Right lobe of liver (tissue), 6 donors: ENCODE data around the gene CLDN20. TPM values are rescaled to one million over a fixed set of nuclear protein-coding genes. Genes with fewer than 3 reads are reported as not detected.

Experiments
- ATAC-seq, 4 donors: fragments of 200-7000 bp; cut with Tn5 transposase; one replicate each; pipeline ENCODE4 v1.9.1; 2020; ENCODE audit warnings: mild to moderate bottlenecking in 4 of 4, moderate library complexity in 4 of 4
- DNase-seq, 3 donors: peaks; one replicate each; pipeline ENCODE4 v3.0.0-alpha.2; 2020
- H3K27ac ChIP-seq, 3 donors: fragments of 200-600 bp; one replicate each; pipeline ENCODE4 v1.8.0; 2022
- H3K27me3 ChIP-seq, 2 donors: fragments of 200-600 bp; one replicate each; pipeline ENCODE4 v1.8.0; 2022
- H3K36me3 ChIP-seq, 4 donors: fragments of 200-600 bp; sonication (generic) in 1 of 4; one replicate each; pipeline versions ENCODE4 v1.5.1 to v1.8.0; 2017 to 2022; ENCODE audit warnings: control low read depth in 1 of 4
- H3K4me1 ChIP-seq, 4 donors: fragments of 200-600 bp; sonication (generic) in 1 of 4; one replicate each; pipeline versions ENCODE4 v1.5.1 to v1.8.0; 2017 to 2022; ENCODE audit warnings: control low read depth in 1 of 4
- H3K4me3 ChIP-seq, 3 donors: fragments of 200-600 bp; one replicate each; pipeline ENCODE4 v1.8.0; 2022
- H3K9me3 ChIP-seq, 4 donors: fragments of 200-600 bp; sonication (generic) in 1 of 4; one replicate each; pipeline versions ENCODE4 v1.5.1 to v1.8.0; 2017 to 2022; ENCODE audit warnings: control low read depth in 1 of 4
- CTCF ChIP-seq, 4 donors: fragments of 200-600 bp in 3 of 4; fragments of 450-650 bp in 1 of 4; IDR thresholded peaks; one replicate each; pipeline versions ENCODE4 v1.5.1 to v1.8.0; 2016 to 2022; ENCODE audit warnings: antibody characterized with exemption in 4 of 4, mild to moderate bottlenecking in 2 of 4
- POLR2A ChIP-seq: fragments of 450-650 bp; IDR thresholded peaks from one replicate; pipeline ENCODE4 v1.6.1; 2017; ENCODE audit warnings: antibody characterized with exemption, mild to moderate bottlenecking
- WGBS: methylation state at CpG from one replicate; pipeline ENCODE4 v1.1.6; 2018; ENCODE audit warnings: low coverage, low lambda C conversion rate; ENCODE audit not compliant: insufficient coverage; ENCODE audit errors: missing lambda C conversion rate; 5-methylcytosine and 5-hydroxymethylcytosine counted together
- intact Hi-C, 2 donors: fragments of 100-400 bp; cut with DNase I; formaldehyde crosslinking; loops; one replicate each; pipeline versions ENCODE4 v1.11.2 to v1.14.1; 2022
- total RNA-seq, 6 experiments: library from RNA; depleted of rRNA in 2 of 6; stranded (reverse); fragments of >200 nt in 2 of 6; fragmentation: NEBNext Ultra II Directional in 3 of 6; extraction: Animal tissue kit (Norgen Biotek cat#: 25700) in 3 of 6; gene quantifications; one replicate each; pipeline versions ENCODE4 v1.1.0 to v1.2.4, GENCODE V29; 2016 to 2023
- donor health status: DM: no; HTN: yes; CAD: no.
- donor health status: DM: no; HTN: no; CAD: no.
- donor health status: DM: no; HTN: no; CAD: no.
- donor health status: DM: no; HTN: yes; CAD: no.
- donor health status: DM: no; HTN: yes; CAD: no.

CLDN20 gene
- total RNA-seq, 6 experiments from 2014 or later, result not detected

GRCh38 chr6:155260686-155261085, 3.1 kb upstream of the CLDN20 start:
- no peak for TF ChIP-seq CTCF (IDR thresholded peaks at IDR 0.05)
- no peak for TF ChIP-seq POLR2A
- WGBS, result 46% methylated on average over 3 of the region's 3 CpGs
- Histone ChIP-seq H3K36me3 (peaks cover 2 to 40% (median 18%) of the 10 kb centered on the region in 4 donors), H3K4me3 (no peak overlapping the region), H3K27me3 (no peaks in the 10 kb centered on the region), H3K27ac (no peak overlapping the region), H3K9me3 (no peaks in the 10 kb centered on the region), H3K4me1 (no peaks in the 10 kb centered on the region)
- no peak for ATAC-seq
- DNase-seq, result no peak
- intact Hi-C loops, result no loop called here

GRCh38 chr6:155261111-155261900, 2.5 kb upstream of the CLDN20 start:
- 94% methylated on average over 7 of the region's 11 CpGs for WGBS
- H3K4me1 ChIP-seq, result no peaks in the 10 kb centered on the region
- H3K27me3 ChIP-seq, result no peaks in the 10 kb centered on the region
- no peaks in the 10 kb centered on the region for H3K9me3 ChIP-seq
- intact Hi-C loops, result no loop called here
- H3K4me3 ChIP-seq, result no peak overlapping the region
- TF ChIP-seq POLR2A, result no peak
- TF ChIP-seq CTCF (IDR thresholded peaks at IDR 0.05), result no peak
- ATAC-seq (no peak), DNase-seq (no peak)
- peaks cover 2 to 39% (median 17%) of the 10 kb centered on the region in 4 donors for H3K36me3 ChIP-seq
- H3K27ac ChIP-seq, result no peak overlapping the region

GRCh38 chr6:155262655-155263054, 1.2 kb upstream of the CLDN20 start:
- Histone ChIP-seq H3K27me3 (no peaks in the 10 kb centered on the region), H3K4me3 (no peak overlapping the region), H3K9me3 (no peaks in the 10 kb centered on the region), H3K27ac (no peak overlapping the region), H3K36me3 (peaks cover 0 to 27% (median 13%) of the 10 kb centered on the region in 4 donors), H3K4me1 (no peaks in the 10 kb centered on the region)
- no peak for ATAC-seq
- no peak for DNase-seq
- TF ChIP-seq CTCF (IDR thresholded peaks at IDR 0.05) (no peak), POLR2A (no peak)
- WGBS, result 96% methylated on average over 4 of the region's 4 CpGs
- intact Hi-C loops, result no loop called here

GRCh38 chr6:155264693-155265320, 994 bp downstream of the CLDN20 start:
- intact Hi-C loops, result no loop called here
- Histone ChIP-seq H3K27ac (no peak overlapping the region), H3K4me1 (no peaks in the 10 kb centered on the region), H3K36me3 (peaks cover 0 to 10% (median 4%) of the 10 kb centered on the region in 4 donors), H3K9me3 (no peaks in the 10 kb centered on the region), H3K4me3 (no peak overlapping the region), H3K27me3 (no peaks in the 10 kb centered on the region)
- WGBS, result 70% methylated on average over 5 of the region's 9 CpGs
- TF ChIP-seq CTCF (IDR thresholded peaks at IDR 0.05), result no peak
- no peak for TF ChIP-seq POLR2A
- DNase-seq (no peak), ATAC-seq (no peak)
